GM18909 (cell line): Measurements from ENCODE around the gene ALKBH5.

Experiments
- ATAC-seq: cut with Tn5 transposase; IDR thresholded peaks from one replicate; pipeline ENCODE4 v1.9.1; 2021; ENCODE audit warnings: mild to moderate bottlenecking; ENCODE audit not compliant: unreplicated experiment, poor library complexity

The ALKBH5 gene

GRCh38 chr17:18236494-18236893 lies 52.9 kb downstream of the ALKBH5 start:
- ATAC-seq = no peak

GRCh38 chr17:18237461-18237860 lies 53.8 kb downstream of the ALKBH5 start:
- ATAC-seq = no peak

- ATAC-seq = no peak
These were observed 54.7 kb downstream of the ALKBH5 start for GRCh38 chr17:18238299-18238698.

- ATAC-seq = no peak
These were observed 56.8 kb downstream of the ALKBH5 start for GRCh38 chr17:18240449-18240848.

DNA sequence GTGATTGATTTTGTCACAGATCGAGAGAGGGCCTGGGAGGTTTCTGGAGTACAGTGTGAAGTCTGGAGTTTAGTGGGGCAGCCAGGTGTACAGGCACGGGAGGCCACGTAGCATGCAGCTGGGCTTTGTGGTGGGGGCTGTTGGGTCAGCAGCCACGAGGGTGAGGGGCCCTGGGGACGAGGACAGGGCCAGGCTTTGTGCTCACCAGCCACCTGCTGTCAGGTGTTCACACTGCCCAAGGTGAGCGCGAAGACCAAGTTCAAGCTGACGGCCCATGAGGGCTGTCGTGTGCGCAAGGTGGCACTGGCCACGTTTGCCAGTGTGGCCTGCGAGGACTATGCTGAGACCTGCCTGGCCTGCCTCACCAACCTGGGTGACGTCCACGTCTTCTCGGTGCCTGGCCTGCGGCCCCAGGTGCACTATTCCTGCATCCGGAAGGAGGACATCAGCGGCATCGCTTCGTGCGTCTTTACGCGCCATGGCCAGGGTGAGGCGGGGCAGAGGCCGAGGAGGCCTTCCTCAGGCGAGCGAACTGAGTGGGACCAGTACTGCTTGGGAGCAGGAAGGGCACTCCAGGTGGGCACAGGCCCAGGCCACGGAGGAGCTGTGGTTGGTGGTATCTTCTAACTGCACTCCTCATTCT lies 57.7 kb downstream of the ALKBH5 start:
- no peak for ATAC-seq

GRCh38 chr17:18245038-18245776 lies 61.6 kb downstream of the ALKBH5 start:
- no peak for ATAC-seq

DNA sequence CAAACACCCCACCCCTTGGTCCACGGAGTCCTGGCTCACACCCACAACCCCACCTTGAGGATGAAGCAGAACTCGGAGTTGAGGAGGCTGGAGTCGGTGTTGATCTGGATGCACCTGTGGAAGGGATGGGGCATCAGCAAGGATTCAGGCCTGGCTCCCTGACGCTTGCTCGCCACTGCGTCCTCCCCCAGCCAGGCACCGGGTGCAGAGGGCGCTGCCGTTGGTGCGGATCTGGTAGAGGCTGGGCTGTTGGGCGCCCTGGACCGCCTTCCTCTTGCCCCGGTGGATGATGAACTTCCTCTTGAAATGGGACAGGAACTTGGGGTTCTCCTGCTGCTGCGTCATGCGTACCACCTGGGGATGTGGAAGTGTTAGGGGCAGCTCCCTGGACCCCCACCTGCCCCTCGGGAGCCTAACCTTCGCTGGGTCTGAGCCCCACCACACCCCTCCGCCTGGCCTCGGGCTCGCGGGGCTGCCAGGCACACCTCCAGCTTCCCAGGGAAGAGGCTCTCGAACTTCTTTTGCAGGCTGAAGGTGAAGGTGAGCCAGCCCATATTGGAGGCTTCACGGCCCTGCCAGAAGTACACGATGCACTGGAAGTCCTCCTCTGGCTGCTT lies 62.6 kb downstream of the ALKBH5 start:
- no peak for ATAC-seq

DNA sequence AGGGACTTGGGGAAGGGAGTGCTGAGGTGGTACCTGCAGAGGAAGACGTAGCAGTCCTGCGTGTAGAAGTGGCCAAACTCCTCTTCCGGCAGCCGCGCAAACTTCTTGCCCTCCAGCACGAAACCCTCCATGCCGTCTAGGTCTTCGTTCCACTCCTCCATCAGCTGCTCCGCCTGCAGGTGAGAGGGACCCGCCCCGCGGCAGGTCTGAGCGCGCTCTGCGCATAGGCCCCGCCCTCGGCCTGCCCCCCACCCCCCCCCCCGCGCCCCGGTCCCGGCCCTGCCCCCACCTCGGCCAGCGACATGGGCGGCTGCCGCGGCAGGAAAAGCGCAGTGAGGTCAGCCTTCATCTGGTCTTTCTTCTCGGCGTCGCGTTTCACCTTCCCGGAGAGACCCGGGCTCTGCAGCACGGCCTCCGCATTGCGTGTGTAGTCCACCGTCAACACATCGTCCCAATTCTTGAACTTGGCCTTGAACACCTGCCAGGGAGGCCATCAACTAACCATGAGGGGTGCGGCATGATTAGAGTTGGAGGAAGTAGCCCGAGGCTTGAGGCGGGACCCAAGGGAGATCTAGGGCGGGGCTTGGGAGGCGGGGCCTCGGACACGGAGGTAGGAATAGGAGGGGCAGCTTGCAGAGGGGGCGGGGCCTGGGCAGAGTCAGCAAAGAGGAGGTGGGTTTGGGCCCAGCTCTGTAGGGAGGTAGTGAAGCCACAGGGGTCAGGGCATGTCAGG lies 63.4 kb downstream of the ALKBH5 start:
- ATAC-seq = no peak

GRCh38 chr17:18247613-18248001 lies 64.0 kb downstream of the ALKBH5 start:
- no peak for ATAC-seq

- ATAC-seq = peak; percentile 43
These were observed 64.7 kb downstream of the ALKBH5 start for GRCh38 chr17:18248300-18248731.

DNA sequence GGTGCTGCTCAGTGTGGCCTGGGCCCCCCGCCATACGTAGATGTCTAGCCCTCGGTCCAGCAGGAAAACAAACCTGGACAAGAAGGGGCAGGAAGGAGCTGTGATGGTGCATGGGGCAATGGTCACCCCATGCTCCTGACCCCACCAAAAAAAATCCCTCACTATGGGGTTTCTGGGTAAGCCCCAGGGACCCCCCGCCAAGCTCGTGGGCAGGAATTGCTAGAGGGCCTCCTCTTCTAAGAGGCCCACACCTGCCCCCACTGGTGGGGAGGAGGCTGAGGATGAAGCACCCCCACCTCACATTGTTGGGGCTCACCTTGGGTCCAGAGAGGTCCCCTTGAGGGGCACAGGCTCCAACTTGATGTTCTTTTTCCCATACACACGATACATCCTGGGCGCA lies 65.2 kb downstream of the ALKBH5 start:
- ATAC-seq = no peak

DNA sequence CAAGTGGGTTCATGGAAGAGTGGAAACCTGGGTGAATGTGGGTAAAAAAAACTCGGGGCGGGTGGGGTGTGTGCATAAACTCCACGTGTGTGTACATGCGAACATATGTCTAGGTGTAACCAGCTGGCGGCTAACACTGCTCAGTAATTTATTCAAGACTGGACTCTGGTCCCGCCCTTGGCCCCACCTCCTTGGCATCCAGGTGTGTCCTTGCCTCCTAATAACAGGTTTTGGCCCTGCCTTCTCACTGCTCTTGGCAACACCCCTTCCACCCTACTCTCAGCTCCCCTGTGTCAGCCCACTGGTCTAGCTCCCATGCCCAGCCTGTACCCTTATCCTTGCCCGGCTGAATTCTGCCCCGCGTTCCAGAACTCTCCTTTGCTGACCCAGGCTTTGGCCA lies 66.6 kb downstream of the ALKBH5 start:
- ATAC-seq = no peak

- ATAC-seq = no peak
These were observed 67.1 kb downstream of the ALKBH5 start for GRCh38 chr17:18250708-18251107.

DNA sequence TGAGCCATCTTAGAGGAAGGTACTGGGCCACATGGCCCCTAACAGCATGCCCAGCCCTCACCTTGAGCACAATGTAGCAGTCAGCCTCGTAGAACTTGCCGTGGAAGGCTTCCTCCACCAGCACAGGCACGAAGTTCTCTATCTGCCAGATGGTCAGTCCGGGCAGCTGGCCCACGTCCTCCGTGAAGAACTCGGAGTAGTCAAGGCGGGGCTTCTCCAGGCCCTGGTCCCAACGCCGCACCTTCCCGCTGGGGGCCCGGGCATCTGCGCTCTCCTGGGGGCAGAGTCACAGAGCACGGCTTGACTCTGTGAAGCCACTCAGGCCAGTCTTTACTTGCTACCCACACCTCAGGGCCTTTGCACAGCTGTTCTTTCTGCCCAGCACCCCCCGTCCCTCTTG lies 67.6 kb downstream of the ALKBH5 start:
- no peak for ATAC-seq

DNA sequence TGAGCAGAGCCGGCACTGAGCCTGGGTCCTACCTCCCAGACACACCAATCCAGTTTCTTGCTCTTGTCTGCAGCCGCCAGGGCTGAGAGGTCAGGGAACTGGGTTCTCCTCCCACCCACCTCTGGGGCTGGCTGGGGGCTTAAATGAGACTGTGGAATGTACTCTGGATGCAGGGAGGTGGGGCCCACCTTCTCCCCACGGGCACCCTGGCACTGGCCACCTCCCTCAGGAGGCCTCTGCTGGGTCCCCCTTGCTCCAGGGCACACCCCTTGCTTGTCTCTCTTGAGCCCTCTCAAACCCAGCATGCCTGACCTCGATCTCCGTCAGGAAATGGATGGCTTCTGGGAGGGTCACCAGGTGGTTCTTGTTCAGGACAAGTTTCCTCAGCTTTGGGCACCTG lies 68.5 kb downstream of the ALKBH5 start:
- ATAC-seq = no peak

DNA sequence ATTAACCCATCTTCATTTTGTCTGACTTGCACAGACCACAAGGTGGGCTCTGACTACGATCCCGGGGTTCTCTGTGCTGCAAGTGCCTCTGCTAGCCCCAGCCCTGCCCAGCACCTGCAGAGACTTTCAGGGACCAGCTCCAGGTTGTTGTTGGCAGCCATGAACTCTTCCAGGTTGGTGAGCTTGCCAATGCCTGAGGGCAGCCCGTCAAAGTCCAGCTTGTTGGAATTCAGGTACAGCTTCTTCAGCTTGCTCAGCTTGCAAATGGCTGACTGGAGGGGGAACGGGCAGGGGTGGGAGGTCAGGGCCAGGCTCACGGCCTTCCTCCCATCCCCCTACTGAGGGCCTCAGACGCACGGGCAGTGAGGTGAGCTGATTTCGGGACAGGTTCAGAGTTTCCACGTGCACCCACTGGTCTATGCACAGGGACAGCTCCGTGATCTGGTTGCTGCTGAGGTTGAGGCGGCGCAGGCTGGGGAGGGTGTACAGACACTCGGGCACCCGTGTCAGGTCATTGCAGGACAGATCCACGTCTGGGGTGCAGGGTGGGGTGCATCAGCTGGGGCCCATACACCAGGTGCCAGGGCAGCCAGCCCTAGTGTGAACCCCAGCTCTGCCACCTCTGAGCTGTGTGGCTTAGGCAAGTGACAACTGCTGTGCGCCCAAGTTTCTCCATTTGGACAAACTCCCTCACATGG lies 69.7 kb downstream of the ALKBH5 start:
- no peak for ATAC-seq

- ATAC-seq = no peak
These were observed 70.6 kb downstream of the ALKBH5 start for GRCh38 chr17:18253947-18254821.

- no peak for ATAC-seq
These were observed 71.4 kb downstream of the ALKBH5 start for GRCh38 chr17:18254888-18255649.

DNA sequence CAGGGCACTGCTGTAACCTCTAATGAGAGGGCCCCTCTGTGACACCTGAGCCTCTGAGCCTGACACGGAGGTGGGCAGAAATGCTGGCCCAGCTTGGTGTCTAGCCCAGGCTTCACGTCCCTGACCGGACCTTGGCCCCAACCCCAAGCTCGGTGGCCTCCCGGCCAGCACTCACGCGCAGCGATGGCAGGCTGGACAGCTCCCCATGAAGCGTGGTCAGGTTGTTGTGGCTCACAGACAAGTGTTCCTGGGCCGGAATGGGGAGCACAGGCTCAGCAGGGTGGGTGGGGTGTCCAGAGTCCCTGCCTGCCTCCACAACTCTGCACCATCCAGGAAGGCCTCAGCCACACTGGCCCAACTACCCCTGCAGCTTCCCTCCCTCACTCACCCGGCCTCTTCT lies 72.7 kb downstream of the ALKBH5 start:
- no peak for ATAC-seq
